ENCODE measurements around the gene MACROD2.

MACROD2 gene

GRCh38 chr20:15889514-15890256 is 1894.4 kb downstream of the MACROD2 start:
- no peak for DNase-seq (ENCODE audit: low read depth, low spot score)

GRCh38 chr20:15890407-15890982 is 1895.2 kb downstream of the MACROD2 start:
- no peak for DNase-seq (ENCODE audit: low read depth, low spot score)

GRCh38 chr20:15895126-15895525 is 1899.8 kb downstream of the MACROD2 start:
- no peak for DNase-seq (ENCODE audit: low read depth, low spot score)

- no peak for DNase-seq (ENCODE audit: low read depth, low spot score)
Measured at GRCh38 chr20:15895560-15896084, 1900.3 kb downstream of the MACROD2 start.

GRCh38 chr20:15899967-15900366 is 1904.7 kb downstream of the MACROD2 start:
- no peak for DNase-seq (ENCODE audit: low read depth, low spot score)

- DNase-seq (ENCODE audit: low read depth, low spot score) = no peak
Measured at GRCh38 chr20:15900443-15900842, 1905.1 kb downstream of the MACROD2 start.

- no peak for DNase-seq (ENCODE audit: low read depth, low spot score)
Measured at GRCh38 chr20:15902493-15902892, 1907.2 kb downstream of the MACROD2 start.

- no peak for DNase-seq (ENCODE audit: low read depth, low spot score)
Measured at GRCh38 chr20:15905661-15906060, 1910.3 kb downstream of the MACROD2 start.

- no peak for DNase-seq (ENCODE audit: low read depth, low spot score)
Measured at GRCh38 chr20:15909995-15910394, 1914.7 kb downstream of the MACROD2 start.

- DNase-seq (ENCODE audit: low read depth, low spot score) = no peak
Measured at GRCh38 chr20:15911581-15911980, 1916.3 kb downstream of the MACROD2 start.

GRCh38 chr20:15913391-15914025 is 1918.2 kb downstream of the MACROD2 start:
- no peak for DNase-seq (ENCODE audit: low read depth, low spot score)

GRCh38 chr20:15916623-15917022 is 1921.3 kb downstream of the MACROD2 start:
- no peak for DNase-seq (ENCODE audit: low read depth, low spot score)

GRCh38 chr20:15917283-15917682 is 1922.0 kb downstream of the MACROD2 start:
- DNase-seq (ENCODE audit: low read depth, low spot score) = no peak

GRCh38 chr20:15918631-15919030 is 1923.3 kb downstream of the MACROD2 start:
- no peak for DNase-seq (ENCODE audit: low read depth, low spot score)

GRCh38 chr20:15919118-15919517 is 1923.8 kb downstream of the MACROD2 start:
- no peak for DNase-seq (ENCODE audit: low read depth, low spot score)

GRCh38 chr20:15921930-15922329 is 1926.6 kb downstream of the MACROD2 start:
- no peak for DNase-seq (ENCODE audit: low read depth, low spot score)

- no peak for DNase-seq (ENCODE audit: low read depth, low spot score)
Measured at GRCh38 chr20:15922556-15922955, 1927.2 kb downstream of the MACROD2 start.

- DNase-seq (ENCODE audit: low read depth, low spot score) = no peak
Measured at GRCh38 chr20:15923030-15923776, 1927.9 kb downstream of the MACROD2 start.

GRCh38 chr20:15924556-15924955 is 1929.2 kb downstream of the MACROD2 start:
- DNase-seq (ENCODE audit: low read depth, low spot score) = no peak

- no peak for DNase-seq (ENCODE audit: low read depth, low spot score)
Measured at GRCh38 chr20:15925376-15925775, 1930.1 kb downstream of the MACROD2 start.

- no peak for DNase-seq (ENCODE audit: low read depth, low spot score)
Measured at GRCh38 chr20:15927893-15928650, 1932.8 kb downstream of the MACROD2 start.
